ENCODE results near the gene ZCCHC4.

GRCh38 chr4:25290490-25291067 is 22.0 kb upstream of the ZCCHC4 start:
- no peak for TF ChIP-seq EZH2phosphoT487 (IDR thresholded peaks at IDR 0.05; ENCODE audit: borderline replicate concordance, low read length)
- TF ChIP-seq CTCF (IDR thresholded peaks at IDR 0.05; ENCODE audit: low read depth, low read length, poor library complexity, severe bottlenecking): no peak
